Measurements from ENCODE around the gene KCTD15.

KCTD15 gene

GRCh38 chr19:33860312-33861090 lies 63.8 kb downstream of the KCTD15 start:
- no peak for DNase-seq (ENCODE audit: low spot score)

- no peak for DNase-seq (ENCODE audit: low spot score)
Observed at GRCh38 chr19:33861950-33862349, 65.3 kb downstream of the KCTD15 start.

GRCh38 chr19:33862981-33863380 lies 66.3 kb downstream of the KCTD15 start:
- DNase-seq (ENCODE audit: low spot score), result no peak

GRCh38 chr19:33863436-33863835 lies 66.8 kb downstream of the KCTD15 start:
- no peak for DNase-seq (ENCODE audit: low spot score)

- no peak for DNase-seq (ENCODE audit: low spot score)
Observed at GRCh38 chr19:33864311-33864850, 67.7 kb downstream of the KCTD15 start.

- no peak for DNase-seq (ENCODE audit: low spot score)
Observed at GRCh38 chr19:33865306-33865705, 68.6 kb downstream of the KCTD15 start.

All from cerebellar cortex (tissue), 1 donor.